ENCODE measurements around the gene ZNF593OS.

The ZNF593OS gene

GRCh38 chr1:26159743-26160039 is 11.9 kb downstream of the ZNF593OS start:
- H3K4me2 ChIP-seq (ENCODE audit: low read length): no peak overlapping the region
- H3K79me2 ChIP-seq (ENCODE audit: control insufficient read depth, insufficient read depth, low read length): no peaks in the 10 kb centered on the region
- no peak overlapping the region for H4K8ac ChIP-seq (ENCODE audit: low read depth, low read length)
- no peak overlapping the region for H2BK120ac ChIP-seq (ENCODE audit: low read depth, low read length)
- no peak overlapping the region for H2AK5ac ChIP-seq (ENCODE audit: low read length)
- no peak overlapping the region for H3K9ac ChIP-seq (ENCODE audit: low read length)
- WGBS (ENCODE audit: extremely low coverage, insufficient coverage, low lambda C conversion rate): no CpG with 5 or more reads among the region's 4 CpGs
- peaks cover 6% of the 10 kb centered on the region for H3K27me3 ChIP-seq (ENCODE audit: insufficient read depth, low read length, poor library complexity)
- H3K4me3 ChIP-seq (ENCODE audit: low read length): no peak overlapping the region
- H4K5ac ChIP-seq (ENCODE audit: low read length): no peak overlapping the region
- H2BK15ac ChIP-seq (replicated peaks; ENCODE audit: low read depth): no peak overlapping the region
- no peak overlapping the region for H3K23ac ChIP-seq (ENCODE audit: low read length)
- H2BK5ac ChIP-seq (ENCODE audit: low read length): no peak overlapping the region
- no peaks in the 10 kb centered on the region for H3K79me1 ChIP-seq (ENCODE audit: low read length)
- peak overlapping the region; percentile 2 for H3K18ac ChIP-seq (ENCODE audit: low read length)
- no peak overlapping the region for H3K4ac ChIP-seq (ENCODE audit: low read depth, low read length)
- no peak for DNase-seq
- peak overlapping the region; percentile 85 for H3K56ac ChIP-seq (ENCODE audit: low read length)
- H3K4me1 ChIP-seq (ENCODE audit: control insufficient read depth, low read depth, low read length): peaks cover 34% of the 10 kb centered on the region
- H3K36me3 ChIP-seq (ENCODE audit: control insufficient read depth, insufficient read depth, low read length): no peaks in the 10 kb centered on the region
- H3K27ac ChIP-seq (ENCODE audit: low read depth, low read length): no peak overlapping the region

GRCh38 chr1:26158908-26159742 is 12.5 kb downstream of the ZNF593OS start, which contains the start of gene FAM110D:
Gene FAM110D, plus strand, starts transcription at chr1:26159079. Its CDS starts 2,213 bp downstream, at chr1:26161292.
- peak within 1 kb of the TSS; percentile 51 for H3K4me2 ChIP-seq (ENCODE audit: low read length)
- H3K27ac ChIP-seq (ENCODE audit: low read depth, low read length): no peak within 1 kb of the TSS
- no peaks in the 10 kb centered on the region for H3K79me2 ChIP-seq (ENCODE audit: control insufficient read depth, insufficient read depth, low read length)
- WGBS (ENCODE audit: extremely low coverage, insufficient coverage, low lambda C conversion rate): no CpG with 5 or more reads among the region's 6 CpGs
- peak within 1 kb of the TSS; percentile 83 for H2BK5ac ChIP-seq (ENCODE audit: low read length)
- H3K56ac ChIP-seq (ENCODE audit: low read length): peak within 1 kb of the TSS; percentile 85
- peak within 1 kb of the TSS; percentile 19 for H2BK120ac ChIP-seq (ENCODE audit: low read depth, low read length)
- H3K4me3 ChIP-seq (ENCODE audit: low read length): no peak within 1 kb of the TSS
- H3K9ac ChIP-seq (ENCODE audit: low read length): peak within 1 kb of the TSS; percentile 59
- no peaks in the 10 kb centered on the region for H3K36me3 ChIP-seq (ENCODE audit: control insufficient read depth, insufficient read depth, low read length)
- peak within 1 kb of the TSS; percentile 95 for H2AK5ac ChIP-seq (ENCODE audit: low read length)
- no peaks in the 10 kb centered on the region for H3K79me1 ChIP-seq (ENCODE audit: low read length)
- H2BK15ac ChIP-seq (replicated peaks; ENCODE audit: low read depth): peak within 1 kb of the TSS; percentile 29
- H4K8ac ChIP-seq (ENCODE audit: low read depth, low read length): no peak within 1 kb of the TSS
- peak; percentile 65 for DNase-seq
- no peak within 1 kb of the TSS for H4K5ac ChIP-seq (ENCODE audit: low read length)
- H3K4ac ChIP-seq (ENCODE audit: low read depth, low read length): peak within 1 kb of the TSS; percentile 74
- peak within 1 kb of the TSS; percentile 66 for H3K23ac ChIP-seq (ENCODE audit: low read length)
- peaks cover 6% of the 10 kb centered on the region for H3K27me3 ChIP-seq (ENCODE audit: insufficient read depth, low read length, poor library complexity)
- H3K4me1 ChIP-seq (ENCODE audit: control insufficient read depth, low read depth, low read length): peaks cover 32% of the 10 kb centered on the region
- peak within 1 kb of the TSS; percentile 76 for H3K18ac ChIP-seq (ENCODE audit: low read length)

GRCh38 chr1:26158271-26158907 is 13.2 kb downstream of the ZNF593OS start:
- peak overlapping the region; percentile 29 for H2BK15ac ChIP-seq (replicated peaks; ENCODE audit: low read depth)
- H3K4me1 ChIP-seq (ENCODE audit: control insufficient read depth, low read depth, low read length): peaks cover 32% of the 10 kb centered on the region
- peaks cover 6% of the 10 kb centered on the region for H3K27me3 ChIP-seq (ENCODE audit: insufficient read depth, low read length, poor library complexity)
- no peak overlapping the region for H4K5ac ChIP-seq (ENCODE audit: low read length)
- peak overlapping the region; percentile 5 for H2BK120ac ChIP-seq (ENCODE audit: low read depth, low read length)
- H3K9ac ChIP-seq (ENCODE audit: low read length): peak overlapping the region; percentile 22
- no peak overlapping the region for H3K23ac ChIP-seq (ENCODE audit: low read length)
- no peak overlapping the region for H4K8ac ChIP-seq (ENCODE audit: low read depth, low read length)
- H3K79me1 ChIP-seq (ENCODE audit: low read length): no peaks in the 10 kb centered on the region
- H3K4me3 ChIP-seq (ENCODE audit: low read length): no peak overlapping the region
- no peak for DNase-seq
- no peak overlapping the region for H3K27ac ChIP-seq (ENCODE audit: low read depth, low read length)
- no peak overlapping the region for H3K4me2 ChIP-seq (ENCODE audit: low read length)
- H3K18ac ChIP-seq (ENCODE audit: low read length): peak overlapping the region; percentile 76
- peak overlapping the region; percentile 95 for H2AK5ac ChIP-seq (ENCODE audit: low read length)
- H2BK5ac ChIP-seq (ENCODE audit: low read length): peak overlapping the region; percentile 64
- peak overlapping the region; percentile 71 for H3K56ac ChIP-seq (ENCODE audit: low read length)
- WGBS (ENCODE audit: extremely low coverage, insufficient coverage, low lambda C conversion rate): no CpG with 5 or more reads among the region's 5 CpGs
- no peaks in the 10 kb centered on the region for H3K36me3 ChIP-seq (ENCODE audit: control insufficient read depth, insufficient read depth, low read length)
- H3K4ac ChIP-seq (ENCODE audit: low read depth, low read length): no peak overlapping the region
- no peaks in the 10 kb centered on the region for H3K79me2 ChIP-seq (ENCODE audit: control insufficient read depth, insufficient read depth, low read length)

- no peak overlapping the region for H4K5ac ChIP-seq (ENCODE audit: low read length)
- H3K4me1 ChIP-seq (ENCODE audit: control insufficient read depth, low read depth, low read length): peaks cover 32% of the 10 kb centered on the region
Measured at GRCh38 chr1:26156285-26157038, 15.2 kb downstream of the ZNF593OS start.

GRCh38 chr1:26155370-26156284 is 16.0 kb downstream of the ZNF593OS start:
- Histone ChIP-seq H3K27me3 (ENCODE audit: insufficient read depth, low read length, poor library complexity) (no peaks in the 10 kb centered on the region), H3K4me3 (ENCODE audit: low read length) (no peak overlapping the region), H3K36me3 (ENCODE audit: control insufficient read depth, insufficient read depth, low read length) (no peaks in the 10 kb centered on the region), H3K18ac (ENCODE audit: low read length) (peak overlapping the region; percentile 62), H4K8ac (ENCODE audit: low read depth, low read length) (no peak overlapping the region), H3K4me2 (ENCODE audit: low read length) (peak overlapping the region; percentile 34), H3K9ac (ENCODE audit: low read length) (peak overlapping the region; percentile 64), H3K79me1 (ENCODE audit: low read length) (no peaks in the 10 kb centered on the region), H2BK15ac (replicated peaks; ENCODE audit: low read depth) (no peak overlapping the region), H4K5ac (ENCODE audit: low read length) (no peak overlapping the region), H3K4me1 (ENCODE audit: control insufficient read depth, low read depth, low read length) (peaks cover 27% of the 10 kb centered on the region), H3K56ac (ENCODE audit: low read length) (peak overlapping the region; percentile 81), H3K23ac (ENCODE audit: low read length) (no peak overlapping the region), H3K4ac (ENCODE audit: low read depth, low read length) (peak overlapping the region; percentile 49), H2BK120ac (ENCODE audit: low read depth, low read length) (no peak overlapping the region), H2BK5ac (ENCODE audit: low read length) (peak overlapping the region; percentile 9), H3K79me2 (ENCODE audit: control insufficient read depth, insufficient read depth, low read length) (no peaks in the 10 kb centered on the region), H2AK5ac (ENCODE audit: low read length) (peak overlapping the region; percentile 3), H3K27ac (ENCODE audit: low read depth, low read length) (no peak overlapping the region)
- DNase-seq: no peak
- no CpG with 5 or more reads among the region's 21 CpGs for WGBS (ENCODE audit: extremely low coverage, insufficient coverage, low lambda C conversion rate)

More at GRCh38 chr1:26156285-26157038, 15.2 kb downstream of the ZNF593OS start:
- H3K4me2 ChIP-seq (ENCODE audit: low read length): peak overlapping the region; percentile 94
- peak overlapping the region; percentile 49 for H3K4ac ChIP-seq (ENCODE audit: low read depth, low read length)
- peak overlapping the region; percentile 62 for H3K18ac ChIP-seq (ENCODE audit: low read length)
- peak overlapping the region; percentile 84 for H2BK5ac ChIP-seq (ENCODE audit: low read length)
- WGBS (ENCODE audit: extremely low coverage, insufficient coverage, low lambda C conversion rate): no CpG with 5 or more reads among the region's 12 CpGs
- H3K36me3 ChIP-seq (ENCODE audit: control insufficient read depth, insufficient read depth, low read length): no peaks in the 10 kb centered on the region
- H2BK120ac ChIP-seq (ENCODE audit: low read depth, low read length): peak overlapping the region; percentile 16
- H3K56ac ChIP-seq (ENCODE audit: low read length): peak overlapping the region; percentile 81
- H3K23ac ChIP-seq (ENCODE audit: low read length): peak overlapping the region; percentile 53
- no peak overlapping the region for H4K8ac ChIP-seq (ENCODE audit: low read depth, low read length)
- no peaks in the 10 kb centered on the region for H3K27me3 ChIP-seq (ENCODE audit: insufficient read depth, low read length, poor library complexity)
- peak; percentile 89 for DNase-seq
- H3K9ac ChIP-seq (ENCODE audit: low read length): peak overlapping the region; percentile 64
- no peaks in the 10 kb centered on the region for H3K79me1 ChIP-seq (ENCODE audit: low read length)
- no peak overlapping the region for H2BK15ac ChIP-seq (replicated peaks; ENCODE audit: low read depth)
- no peak overlapping the region for H3K4me3 ChIP-seq (ENCODE audit: low read length)
- H3K79me2 ChIP-seq (ENCODE audit: control insufficient read depth, insufficient read depth, low read length): no peaks in the 10 kb centered on the region
- peak overlapping the region; percentile 43 for H2AK5ac ChIP-seq (ENCODE audit: low read length)
- H3K27ac ChIP-seq (ENCODE audit: low read depth, low read length): no peak overlapping the region

Measured in mesendoderm (in vitro differentiated cells).